ENCODE results near the gene ERVH48-1. TPM values are rescaled to one million over a fixed set of nuclear protein-coding genes. Genes with fewer than 3 reads are reported as not detected.
"Not testable (repeated sequence)": the region's sequence is repeated elsewhere in the genome, so short reads cannot be mapped to it uniquely, and the experiment has no call there.

The ERVH48-1 gene
- total RNA-seq, 4 donors from 2014 or later, result not detected

DNA sequence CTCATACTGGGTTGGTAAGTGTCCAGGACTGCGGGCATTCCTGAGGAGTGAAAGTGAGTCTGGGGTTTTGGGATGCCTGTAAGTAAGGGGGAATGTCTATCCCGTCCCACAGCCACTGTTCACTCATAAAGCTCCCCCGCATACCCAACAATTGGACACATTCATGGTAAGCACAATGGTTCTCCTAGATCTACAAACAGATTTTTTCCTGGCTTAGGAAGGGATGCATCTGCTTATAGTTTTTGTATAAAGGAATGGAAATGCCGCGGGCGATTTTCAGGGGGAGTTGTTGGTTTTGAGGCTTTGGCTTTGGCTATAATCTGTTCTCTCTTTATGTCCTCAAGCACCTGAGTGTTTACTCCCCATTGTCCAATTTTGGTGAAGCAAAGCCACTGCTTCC is 7.1 kb downstream of the ERVH48-1 start:
- Histone ChIP-seq H3K4me3 (no peak overlapping the region), H3K4me1 (no peaks in the 10 kb centered on the region), H3K36me3 (no peaks in the 10 kb centered on the region), H3K9me3 (no peaks in the 10 kb centered on the region), H3K27me3 (no peaks in the 10 kb centered on the region), H3K27ac (no peak overlapping the region)
- in situ Hi-C loops (cut with MboI; ENCODE audit: low sequenced_read_pairs in 4 of 4), result no loop called here
- TF ChIP-seq, protein P1, sequence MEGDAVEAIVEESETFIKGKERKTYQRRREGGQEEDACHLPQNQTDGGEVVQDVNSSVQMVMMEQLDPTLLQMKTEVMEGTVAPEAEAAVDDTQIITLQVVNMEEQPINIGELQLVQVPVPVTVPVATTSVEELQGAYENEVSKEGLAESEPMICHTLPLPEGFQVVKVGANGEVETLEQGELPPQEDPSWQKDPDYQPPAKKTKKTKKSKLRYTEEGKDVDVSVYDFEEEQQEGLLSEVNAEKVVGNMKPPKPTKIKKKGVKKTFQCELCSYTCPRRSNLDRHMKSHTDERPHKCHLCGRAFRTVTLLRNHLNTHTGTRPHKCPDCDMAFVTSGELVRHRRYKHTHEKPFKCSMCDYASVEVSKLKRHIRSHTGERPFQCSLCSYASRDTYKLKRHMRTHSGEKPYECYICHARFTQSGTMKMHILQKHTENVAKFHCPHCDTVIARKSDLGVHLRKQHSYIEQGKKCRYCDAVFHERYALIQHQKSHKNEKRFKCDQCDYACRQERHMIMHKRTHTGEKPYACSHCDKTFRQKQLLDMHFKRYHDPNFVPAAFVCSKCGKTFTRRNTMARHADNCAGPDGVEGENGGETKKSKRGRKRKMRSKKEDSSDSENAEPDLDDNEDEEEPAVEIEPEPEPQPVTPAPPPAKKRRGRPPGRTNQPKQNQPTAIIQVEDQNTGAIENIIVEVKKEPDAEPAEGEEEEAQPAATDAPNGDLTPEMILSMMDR (IDR thresholded peaks at IDR 0.05 in 4 of 5, conservative IDR thresholded peaks at IDR 0.05 in 1 of 5), result no peak
- no peak for TF ChIP-seq POLR2A (IDR thresholded peaks at IDR 0.05)
- intact Hi-C loops (cut with DNase I; ENCODE audit: low total_unique reads), result no loop called here
- no peak for DNase-seq
- ATAC-seq, result no peak

DNA sequence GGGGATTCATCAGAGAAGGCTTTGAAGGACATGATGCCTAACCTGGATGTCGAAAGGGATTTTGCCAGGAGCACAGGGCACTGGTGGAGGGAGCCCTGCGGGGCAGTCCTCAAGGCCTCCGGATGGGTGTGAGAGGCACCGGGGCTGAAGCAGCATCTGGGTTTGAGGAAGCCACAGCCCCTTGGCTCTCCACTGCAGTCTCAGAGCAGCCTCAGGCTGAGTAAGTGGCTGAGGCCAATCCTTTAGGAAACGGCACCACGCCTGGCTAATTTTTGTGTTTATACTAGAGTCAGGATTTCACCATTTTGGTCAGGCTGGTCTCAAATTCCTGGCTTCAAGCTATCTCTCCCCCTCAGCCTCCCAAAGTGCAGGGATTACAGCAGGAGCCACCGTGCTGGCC is 12.0 kb downstream of the ERVH48-1 start:
- ATAC-seq (no peak), DNase-seq (no peak)
- Histone ChIP-seq H3K36me3 (peaks cover 0 to 39% of the 10 kb centered on the region in 2 donors), H3K4me1 (no peaks in the 10 kb centered on the region), H3K27me3 (no peaks in the 10 kb centered on the region), H3K27ac (peak overlapping the region in 3 of 4 donors; percentile 30 to 73 (median 35)), H3K9me3 (no peaks in the 10 kb centered on the region), H3K4me3 (no peak overlapping the region)
- TF ChIP-seq, protein P1 (IDR thresholded peaks at IDR 0.05 in 4 of 5, conservative IDR thresholded peaks at IDR 0.05 in 1 of 5), result no peak
- no peak for TF ChIP-seq POLR2A (IDR thresholded peaks at IDR 0.05)
- intact Hi-C loops (cut with DNase I; ENCODE audit: low total_unique reads) (no loop called here), in situ Hi-C loops (cut with MboI; ENCODE audit: low sequenced_read_pairs in 4 of 4) (no loop called here)

DNA sequence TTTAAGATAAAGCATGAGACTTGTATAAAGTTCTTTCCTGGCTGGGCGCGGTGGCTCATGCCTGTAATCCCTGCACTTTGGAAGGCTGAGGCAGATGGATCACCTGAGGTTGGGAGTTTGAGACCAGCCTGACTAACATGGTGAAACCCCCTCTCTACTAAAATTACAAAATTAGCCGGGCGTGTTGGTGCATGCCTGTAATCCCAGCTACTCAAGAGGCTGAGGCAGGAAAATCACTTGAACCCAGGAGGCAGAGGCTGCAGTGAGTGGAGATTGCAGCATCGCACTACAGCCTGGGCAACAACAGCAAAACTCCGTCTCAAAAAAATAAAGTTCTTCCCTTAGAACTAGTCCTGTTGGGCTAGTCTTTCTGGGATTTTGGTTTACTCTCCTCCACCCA is 13.5 kb downstream of the ERVH48-1 start:
- H3K4me3 ChIP-seq; DNase-seq; intact Hi-C loops (cut with DNase I; ENCODE audit: low total_unique reads); H3K9me3 ChIP-seq; H3K4me1 ChIP-seq; H3K27ac ChIP-seq; in situ Hi-C loops (cut with MboI; ENCODE audit: low sequenced_read_pairs in 4 of 4); ATAC-seq; H3K27me3 ChIP-seq: not testable (repeated sequence)
- peaks cover 0 to 44% of the 10 kb centered on the region in 2 donors for H3K36me3 ChIP-seq

DNA sequence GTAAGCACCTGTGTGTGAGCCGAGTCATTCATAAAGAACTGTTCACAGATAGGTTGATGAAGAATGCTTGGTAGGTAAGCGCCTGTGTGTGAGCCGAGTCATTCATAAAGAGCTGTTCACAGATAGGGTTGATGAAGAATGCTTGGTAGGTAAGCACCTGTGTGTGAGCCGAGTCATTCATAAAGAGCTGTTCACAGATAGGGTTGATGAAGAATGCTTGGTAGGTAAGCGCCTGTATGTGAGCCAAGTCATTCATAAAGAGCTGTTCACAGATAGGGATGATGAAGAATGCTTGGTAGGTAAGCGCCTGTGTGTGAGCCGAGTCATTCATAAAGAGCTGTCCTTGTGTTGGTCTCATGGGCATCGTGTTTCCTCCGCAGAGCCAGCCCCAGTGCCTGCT is 16.9 kb downstream of the ERVH48-1 start:
- H3K27ac ChIP-seq; ATAC-seq; H3K4me3 ChIP-seq; H3K27me3 ChIP-seq; intact Hi-C loops (cut with DNase I; ENCODE audit: low total_unique reads); DNase-seq; H3K9me3 ChIP-seq; H3K4me1 ChIP-seq; in situ Hi-C loops (cut with MboI; ENCODE audit: low sequenced_read_pairs in 4 of 4): not testable (repeated sequence)
- peaks cover 0 to 73% of the 10 kb centered on the region in 2 donors for H3K36me3 ChIP-seq

DNA sequence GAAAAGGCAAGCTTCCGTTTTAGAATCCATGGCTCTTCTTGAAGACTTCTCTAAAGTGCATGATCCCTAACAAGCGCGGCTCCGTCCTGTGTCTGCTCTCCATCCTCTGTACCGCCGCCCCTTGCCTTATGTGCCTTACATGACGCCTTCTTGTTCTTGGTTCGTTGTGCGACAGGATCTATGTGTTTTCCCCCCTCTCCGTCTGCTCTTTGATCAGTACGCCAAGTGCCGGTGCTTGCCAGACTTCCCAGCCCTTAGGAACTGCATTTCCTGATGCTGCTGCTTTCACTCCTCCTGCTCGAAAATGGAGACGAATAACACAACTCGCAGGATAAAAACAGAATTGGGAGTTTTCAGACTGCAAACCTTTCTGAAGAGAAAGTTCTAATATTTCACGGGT is 19.2 kb downstream of the ERVH48-1 start:
- Histone ChIP-seq H3K9me3 (no peaks in the 10 kb centered on the region), H3K4me1 (no peaks in the 10 kb centered on the region), H3K27ac (no peak overlapping the region), H3K27me3 (no peaks in the 10 kb centered on the region), H3K36me3 (peaks cover 0 to 76% of the 10 kb centered on the region in 2 donors), H3K4me3 (no peak overlapping the region)
- in situ Hi-C loops (cut with MboI; ENCODE audit: low sequenced_read_pairs in 4 of 4) (no loop called here), intact Hi-C loops (cut with DNase I; ENCODE audit: low total_unique reads) (no loop called here)
- TF ChIP-seq, protein P1 (IDR thresholded peaks at IDR 0.05 in 4 of 5, conservative IDR thresholded peaks at IDR 0.05 in 1 of 5), result no peak
- no peak for TF ChIP-seq POLR2A (IDR thresholded peaks at IDR 0.05)
- DNase-seq (no peak), ATAC-seq (no peak)

DNA sequence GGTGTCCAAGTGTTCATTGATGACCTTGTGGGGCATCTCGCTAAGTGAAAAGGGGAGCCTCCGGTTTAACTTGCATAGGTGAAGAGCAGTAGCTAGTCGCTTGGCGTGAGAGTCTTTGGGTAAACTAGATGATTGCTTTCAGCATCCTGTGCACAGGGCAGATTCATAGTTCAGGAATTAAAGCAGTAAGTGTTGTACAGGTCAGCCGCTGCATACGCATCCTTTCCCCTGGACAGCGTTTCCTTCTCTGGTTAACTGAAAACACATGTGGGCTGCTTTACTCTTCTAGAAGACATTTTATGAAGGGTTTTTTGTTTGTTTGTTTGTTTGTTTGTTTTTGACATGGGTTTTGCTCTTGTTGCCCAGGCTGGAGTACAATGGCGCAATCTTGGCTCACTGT is 20.2 kb downstream of the ERVH48-1 start:
- intact Hi-C loops (cut with DNase I; ENCODE audit: low total_unique reads), result no loop called here
- no peaks in the 10 kb centered on the region for H3K27me3 ChIP-seq
- DNase-seq, result no peak
- H3K36me3 ChIP-seq, result peaks cover 0 to 74% of the 10 kb centered on the region in 2 donors
- H3K9me3 ChIP-seq, result no peaks in the 10 kb centered on the region
- in situ Hi-C loops (cut with MboI; ENCODE audit: low sequenced_read_pairs in 4 of 4), result no loop called here
- no peak overlapping the region for H3K4me3 ChIP-seq
- H3K27ac ChIP-seq, result no peak overlapping the region
- TF ChIP-seq POLR2A (IDR thresholded peaks at IDR 0.05), result no peak
- TF ChIP-seq, protein P1 (IDR thresholded peaks at IDR 0.05 in 4 of 5, conservative IDR thresholded peaks at IDR 0.05 in 1 of 5), result no peak
- H3K4me1 ChIP-seq, result no peaks in the 10 kb centered on the region
- ATAC-seq, result no peak

Data from gastrocnemius medialis (tissue), 4 donors.